ENCODE data around the gene EIF2AK3. TPM values are rescaled to one million over a fixed set of nuclear protein-coding genes. Genes with fewer than 3 reads are reported as not detected.

Gene EIF2AK3
- total and polyA plus RNA-seq, 2 experiments from 2014 or later = 7.5 to 15.5 TPM

DNA sequence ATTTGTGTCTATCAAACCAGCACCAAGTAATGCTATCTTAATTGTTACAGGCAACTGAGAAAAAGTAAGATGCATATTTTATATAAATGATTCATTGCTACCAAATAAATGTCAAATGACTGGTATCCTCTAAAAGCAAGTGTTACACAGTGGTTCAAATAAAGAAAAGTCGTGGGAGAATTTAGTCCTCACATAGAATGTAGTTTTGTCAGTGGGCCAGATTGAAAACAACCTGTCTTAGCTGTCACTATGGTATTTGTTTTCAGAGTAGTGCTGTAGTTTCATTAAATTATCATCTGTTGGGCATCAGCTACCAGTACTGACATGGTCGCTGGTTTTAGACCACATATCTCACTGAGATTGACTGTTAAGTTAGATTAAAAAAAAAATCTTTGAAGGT is 10.2 kb upstream of the EIF2AK3 start:
- Histone ChIP-seq H3K9ac (no peak overlapping the region), H3K27ac (no peak overlapping the region), H3K4me1 (ENCODE audit: insufficient read depth) (peaks cover 6% of the 10 kb centered on the region), H3F3A (ENCODE audit: insufficient read depth) (peaks cover 12% of the 10 kb centered on the region; the same call in 1 of the 2 replicates), H4K20me1 (ENCODE audit: insufficient read depth) (no peaks in the 10 kb centered on the region), H3K9me2 (ENCODE audit: insufficient read depth) (no peaks in the 10 kb centered on the region), H3K79me2 (ENCODE audit: insufficient read depth) (no peaks in the 10 kb centered on the region), H3K36me3 (ENCODE audit: low read depth) (no peaks in the 10 kb centered on the region), H2AFZ (no peak overlapping the region), H3K27me3 (replicated peaks; ENCODE audit: insufficient read depth) (peaks cover 45% of the 10 kb centered on the region), H3K4me2 (ENCODE audit: unreplicated experiment) (no peak overlapping the region), H3K9me3 (ENCODE audit: low read depth) (no peaks in the 10 kb centered on the region), H3K4me3 (no peak overlapping the region)
- DNase-seq = no peak
- in situ Hi-C loops (cut with MboI) = no loop called here
- no peak for TF ChIP-seq EZH2 (IDR thresholded peaks at IDR 0.05; ENCODE audit: insufficient read depth, poor library complexity, severe bottlenecking)
- TF ChIP-seq EZH2phosphoT487 (IDR thresholded peaks at IDR 0.05; ENCODE audit: insufficient read depth, low read depth) = no peak
- WGBS, 2 experiments (ENCODE audit: low coverage in 1 of 2, low lambda C conversion rate in 2 of 2, missing lambda C conversion rate in 2 of 2) = 89 to 92% methylated on average over 2 of the region's 2 CpGs

DNA sequence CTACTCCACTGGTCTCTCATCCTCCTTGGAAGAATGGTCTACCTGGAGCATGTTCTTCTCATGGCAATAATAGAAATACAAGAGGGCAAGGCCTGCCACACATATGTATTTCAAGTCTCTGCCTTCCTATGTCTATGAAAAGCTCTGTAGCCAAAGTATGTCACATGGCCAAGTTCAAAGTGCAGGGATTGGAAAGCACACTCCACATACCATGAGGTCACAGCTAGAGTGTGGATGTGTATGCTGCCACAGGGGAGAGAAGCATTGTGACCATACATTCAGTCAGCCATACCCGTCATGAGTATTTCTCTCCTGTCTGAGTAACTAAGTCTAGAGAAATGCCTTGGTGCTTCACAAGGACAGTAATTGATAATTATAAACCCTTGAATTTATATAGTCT is 8.8 kb upstream of the EIF2AK3 start:
- H3F3A ChIP-seq (ENCODE audit: insufficient read depth) = peaks cover 12% of the 10 kb centered on the region; the same call in 1 of the 2 replicates
- no peak overlapping the region for H3K4me3 ChIP-seq
- no peak for DNase-seq
- H3K4me2 ChIP-seq (ENCODE audit: unreplicated experiment) = no peak overlapping the region
- no peak overlapping the region for H2AFZ ChIP-seq
- H3K4me1 ChIP-seq (ENCODE audit: insufficient read depth) = peaks cover 6% of the 10 kb centered on the region
- H3K27me3 ChIP-seq (replicated peaks; ENCODE audit: insufficient read depth) = peaks cover 44% of the 10 kb centered on the region
- no peak overlapping the region for H3K27ac ChIP-seq
- H3K9me2 ChIP-seq (ENCODE audit: insufficient read depth) = no peaks in the 10 kb centered on the region
- no peaks in the 10 kb centered on the region for H3K79me2 ChIP-seq (ENCODE audit: insufficient read depth)
- in situ Hi-C loops (cut with MboI) = no loop called here
- no peak for TF ChIP-seq EZH2phosphoT487 (IDR thresholded peaks at IDR 0.05; ENCODE audit: insufficient read depth, low read depth)
- WGBS, 2 experiments (ENCODE audit: low coverage in 1 of 2, low lambda C conversion rate in 2 of 2, missing lambda C conversion rate in 2 of 2) = 89 to 96% methylated on average over 1 of the region's 1 CpG
- no peak overlapping the region for H3K9ac ChIP-seq
- H4K20me1 ChIP-seq (ENCODE audit: insufficient read depth) = no peaks in the 10 kb centered on the region
- H3K9me3 ChIP-seq (ENCODE audit: low read depth) = no peaks in the 10 kb centered on the region
- no peaks in the 10 kb centered on the region for H3K36me3 ChIP-seq (ENCODE audit: low read depth)

- Histone ChIP-seq H3K79me2 (ENCODE audit: insufficient read depth) (no peaks in the 10 kb centered on the region), H3K9ac (no peak overlapping the region), H3K36me3 (ENCODE audit: low read depth) (no peaks in the 10 kb centered on the region), H4K20me1 (ENCODE audit: insufficient read depth) (no peaks in the 10 kb centered on the region), H3F3A (ENCODE audit: insufficient read depth) (peaks cover under 1% of the 10 kb centered on the region; the same call in 1 of the 2 replicates), H3K4me1 (ENCODE audit: insufficient read depth) (0 out of 2 replicates have a peak, but pooled peaks cover 5% of the 10 kb centered on the region), H3K27ac (no peak overlapping the region), H3K4me2 (ENCODE audit: unreplicated experiment) (no peak overlapping the region), H3K27me3 (replicated peaks; ENCODE audit: insufficient read depth) (peaks cover 28% of the 10 kb centered on the region), H3K9me2 (ENCODE audit: insufficient read depth) (no peaks in the 10 kb centered on the region), H3K4me3 (no peak overlapping the region), H3K9me3 (ENCODE audit: low read depth) (no peaks in the 10 kb centered on the region), H2AFZ (no peak overlapping the region)
- 92 to 93% methylated on average over 3 of the region's 3 CpGs for WGBS, 2 experiments (ENCODE audit: low coverage in 1 of 2, low lambda C conversion rate in 2 of 2, missing lambda C conversion rate in 2 of 2)
- TF ChIP-seq EZH2 (IDR thresholded peaks at IDR 0.05; ENCODE audit: insufficient read depth, poor library complexity, severe bottlenecking) (no peak), EZH2phosphoT487 (IDR thresholded peaks at IDR 0.05; ENCODE audit: insufficient read depth, low read depth) (no peak)
- no peak for DNase-seq
- in situ Hi-C loops (cut with MboI) = no loop called here
Observed at GRCh38 chr2:88632569-88632968, 5.3 kb upstream of the EIF2AK3 start.

DNA sequence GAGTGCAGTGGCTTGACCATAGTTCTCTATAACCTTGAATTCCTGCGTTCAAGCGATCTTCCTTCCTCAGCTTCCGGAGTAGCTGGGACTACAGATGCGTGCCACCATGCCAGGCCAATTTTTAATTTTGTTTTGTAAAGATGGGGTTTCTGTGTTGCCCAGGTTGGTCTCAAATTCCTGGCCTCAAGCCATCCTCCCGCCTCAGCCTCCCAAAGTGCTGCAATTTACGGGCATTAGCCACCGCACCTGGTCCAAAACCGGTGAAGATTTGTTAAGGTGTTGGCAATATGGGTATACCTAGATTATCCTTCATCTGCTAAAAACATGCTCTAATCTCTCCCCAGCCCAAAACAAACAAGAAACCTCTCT is 1.3 kb upstream of the EIF2AK3 start:
- Histone ChIP-seq H3K4me1 (ENCODE audit: insufficient read depth) (peaks cover 20% of the 10 kb centered on the region), H3K27me3 (replicated peaks; ENCODE audit: insufficient read depth) (no peaks in the 10 kb centered on the region), H3K9ac (peak overlapping the region; percentile 97), H3F3A (ENCODE audit: insufficient read depth) (no peaks in the 10 kb centered on the region), H2AFZ (peak overlapping the region; percentile 79), H3K9me3 (ENCODE audit: low read depth) (no peaks in the 10 kb centered on the region), H3K4me2 (ENCODE audit: unreplicated experiment) (peak overlapping the region; percentile 69), H3K27ac (peak overlapping the region; percentile 100), H3K36me3 (ENCODE audit: low read depth) (no peaks in the 10 kb centered on the region), H3K79me2 (ENCODE audit: insufficient read depth) (peaks cover 34% of the 10 kb centered on the region), H3K9me2 (ENCODE audit: insufficient read depth) (no peaks in the 10 kb centered on the region), H4K20me1 (ENCODE audit: insufficient read depth) (peaks cover 4% of the 10 kb centered on the region; the same call in 1 of the 2 replicates), H3K4me3 (peak overlapping the region; percentile 78)
- in situ Hi-C loops (cut with MboI) = no loop called here
- DNase-seq = no peak
- WGBS, 2 experiments (ENCODE audit: low coverage in 1 of 2, low lambda C conversion rate in 2 of 2, missing lambda C conversion rate in 2 of 2) = 100% methylated on average over 8 of the region's 8 CpGs
- TF ChIP-seq EZH2phosphoT487 (IDR thresholded peaks at IDR 0.05; ENCODE audit: insufficient read depth, low read depth) (no peak), EZH2 (IDR thresholded peaks at IDR 0.05; ENCODE audit: insufficient read depth, poor library complexity, severe bottlenecking) (no peak)

Measured in GM23248 (cell line).